Posterior vena cava (tissue), 2 donors: ENCODE data around the gene PCDH9. TPM values are rescaled to one million over a fixed set of nuclear protein-coding genes. Genes with fewer than 3 reads are reported as not detected.
"Not testable (repeated sequence)": the region's sequence is repeated elsewhere in the genome, so short reads cannot be mapped to it uniquely, and the experiment has no call there.

Experiments used
- DNase-seq: peaks from one replicate; pipeline ENCODE4 v3.0.0-alpha.2; 2020; ENCODE audit warnings: low spot score
- intact Hi-C, 2 donors: fragments of 100-400 bp; cut with DNase I; formaldehyde crosslinking; loops; one replicate each; pipeline versions ENCODE4 v1.14.1 to v1.14.2; 2022 to 2023
- total RNA-seq, 2 donors: library from RNA; stranded (reverse); fragmentation: NEBNext Ultra II Directional; extraction: Animal tissue kit (Norgen Biotek cat#: 25700); gene quantifications; one replicate each; pipeline ENCODE4 v1.2.1, GENCODE V29; 2021
- donor health status: DM: yes; HTN: yes; CAD: no.
- donor health status: DM: yes; HTN: yes; CAD: no.

Gene PCDH9
- total RNA-seq, 2 donors from 2014 or later = 1.6 to 2.4 TPM

GRCh38 chr13:67097892-67098452, 132.2 kb downstream of the PCDH9 start:
- intact Hi-C loops = no loop called here
- DNase-seq = no peak

- intact Hi-C loops, DNase-seq: not testable (repeated sequence)
Observed at GRCh38 chr13:67096893-67097292, 133.2 kb downstream of the PCDH9 start.

- intact Hi-C loops = no loop called here
- no peak for DNase-seq
Observed at GRCh38 chr13:67096418-67096817, 133.7 kb downstream of the PCDH9 start.

- intact Hi-C loops = no loop called here
- DNase-seq = no peak
Observed at GRCh38 chr13:67095621-67096020, 134.5 kb downstream of the PCDH9 start.

GRCh38 chr13:67094952-67095351, 135.2 kb downstream of the PCDH9 start:
- DNase-seq = no peak
- intact Hi-C loops = no loop called here

DNA sequence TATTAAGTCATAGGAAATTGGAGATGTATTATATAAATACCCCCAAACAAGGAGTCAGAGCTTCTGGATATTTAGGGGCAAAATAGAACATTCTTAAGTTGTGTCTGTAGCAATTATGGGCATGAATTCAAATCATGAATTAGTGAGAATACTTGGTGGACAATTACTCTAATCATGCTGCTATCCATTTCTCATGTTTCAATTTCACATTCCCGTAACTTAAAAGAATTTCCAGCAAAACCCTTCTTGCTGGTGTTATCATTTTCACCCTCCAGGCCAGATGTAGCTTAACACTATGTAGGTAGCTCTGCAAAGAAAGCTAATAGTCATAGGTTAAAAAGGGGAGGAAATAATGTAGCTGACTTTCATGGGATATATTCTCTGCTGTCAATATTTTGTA, 136.1 kb downstream of the PCDH9 start:
- intact Hi-C loops = no loop called here
- DNase-seq = no peak

DNA sequence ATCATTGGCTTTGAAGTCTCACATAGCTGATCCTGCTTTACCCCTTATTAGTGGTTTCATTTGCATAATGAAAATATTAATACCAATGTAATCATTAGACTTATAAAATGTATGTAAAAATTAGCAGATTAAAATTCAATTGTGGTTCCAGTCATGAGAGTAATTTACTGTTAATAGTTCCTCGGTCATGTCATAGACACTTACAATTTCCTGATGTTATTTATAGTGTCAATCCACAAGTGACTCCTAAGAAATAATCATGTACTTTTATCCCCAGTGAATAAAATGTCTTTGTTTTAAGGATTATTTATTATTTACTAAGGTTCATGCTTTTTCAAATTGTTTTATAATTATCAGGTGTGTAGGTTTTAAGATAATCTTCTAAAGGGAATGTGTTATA, 138.5 kb downstream of the PCDH9 start:
- no peak for DNase-seq
- intact Hi-C loops = no loop called here

- intact Hi-C loops = no loop called here
- no peak for DNase-seq
Observed at GRCh38 chr13:67090856-67091255, 139.3 kb downstream of the PCDH9 start.

DNA sequence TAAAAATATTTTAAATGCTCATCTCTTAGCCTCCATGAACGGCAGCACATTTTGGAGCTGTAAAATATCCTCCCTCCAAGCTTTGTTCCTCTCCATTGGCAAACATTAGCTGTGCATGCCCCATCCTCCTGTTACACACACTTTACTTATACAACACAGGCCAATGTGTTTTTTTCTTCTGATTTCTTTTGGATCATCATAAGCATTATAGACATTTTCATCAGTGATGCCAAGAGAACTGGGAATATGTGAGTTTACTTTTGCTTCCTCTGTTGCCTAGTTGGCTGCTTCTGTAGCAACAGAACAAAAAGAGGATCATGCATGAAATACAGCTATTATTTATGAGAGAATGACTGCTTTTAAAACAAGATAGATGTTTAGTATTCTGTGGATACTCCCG, 142.6 kb downstream of the PCDH9 start:
- DNase-seq = no peak
- intact Hi-C loops = no loop called here

DNA sequence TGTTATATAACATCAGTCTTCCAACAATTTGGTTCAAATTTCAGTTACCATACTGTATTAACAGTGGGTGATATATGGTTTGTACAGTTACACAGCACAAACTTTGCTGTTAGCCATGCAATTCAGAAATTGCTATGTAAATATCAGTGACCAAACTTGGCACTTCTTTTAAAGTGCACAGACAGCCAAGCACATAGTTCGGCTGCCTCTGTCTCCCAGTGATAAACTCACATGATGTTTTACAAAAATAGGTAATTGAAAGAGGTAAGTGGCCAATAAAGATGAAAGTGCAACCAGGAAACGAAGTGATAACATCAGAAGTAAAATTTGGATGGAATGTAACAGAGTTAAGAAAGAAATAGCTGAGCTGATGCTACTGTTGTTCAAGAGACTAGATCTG, 143.9 kb downstream of the PCDH9 start:
- intact Hi-C loops = no loop called here
- no peak for DNase-seq

- DNase-seq = no peak
- intact Hi-C loops = no loop called here
Observed at GRCh38 chr13:67084066-67084465, 146.1 kb downstream of the PCDH9 start.

- intact Hi-C loops = no loop called here
- DNase-seq = no peak
Observed at GRCh38 chr13:67083519-67083918, 146.6 kb downstream of the PCDH9 start.

DNA sequence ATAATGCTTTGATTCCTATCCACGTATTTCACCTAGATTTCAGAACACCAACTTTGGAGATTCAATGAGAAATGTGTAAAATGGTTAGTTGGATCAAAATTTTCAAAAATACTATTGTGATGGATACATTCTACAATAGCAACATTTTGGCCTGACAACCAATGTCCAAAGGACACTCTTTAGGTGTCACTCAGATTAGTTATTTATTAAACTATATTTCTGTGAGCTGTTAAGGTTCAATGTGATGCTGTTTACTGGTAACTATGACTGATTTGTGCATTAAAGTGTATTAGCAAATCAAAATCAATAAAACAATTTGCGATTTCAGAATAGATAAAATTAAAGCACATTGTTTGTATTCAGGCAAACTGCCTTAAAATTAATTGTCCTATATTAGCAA, 149.8 kb downstream of the PCDH9 start:
- no peak for DNase-seq
- intact Hi-C loops = no loop called here

DNA sequence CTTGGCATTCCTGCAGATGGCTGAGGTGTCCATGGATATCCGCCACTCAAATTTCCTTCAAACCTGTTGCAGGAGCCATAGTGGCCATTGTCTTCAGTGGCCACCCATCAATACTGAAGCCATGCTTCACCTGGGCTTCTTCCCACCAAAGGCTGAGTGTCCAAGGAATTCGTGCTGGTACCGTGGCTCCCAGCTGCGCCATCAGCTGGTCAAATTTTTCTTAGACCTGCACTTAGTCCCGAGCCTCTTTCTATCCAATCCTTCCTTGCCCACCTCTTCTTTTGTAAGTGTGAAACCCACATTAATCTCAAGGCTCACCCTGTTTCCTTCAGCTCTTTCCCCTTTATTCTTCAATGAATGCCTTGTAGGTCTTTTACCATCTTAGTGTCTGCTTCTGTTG, 152.1 kb downstream of the PCDH9 start:
- no peak for DNase-seq
- intact Hi-C loops = no loop called here

GRCh38 chr13:67077132-67077531, 153.0 kb downstream of the PCDH9 start:
- intact Hi-C loops = no loop called here
- no peak for DNase-seq

DNA sequence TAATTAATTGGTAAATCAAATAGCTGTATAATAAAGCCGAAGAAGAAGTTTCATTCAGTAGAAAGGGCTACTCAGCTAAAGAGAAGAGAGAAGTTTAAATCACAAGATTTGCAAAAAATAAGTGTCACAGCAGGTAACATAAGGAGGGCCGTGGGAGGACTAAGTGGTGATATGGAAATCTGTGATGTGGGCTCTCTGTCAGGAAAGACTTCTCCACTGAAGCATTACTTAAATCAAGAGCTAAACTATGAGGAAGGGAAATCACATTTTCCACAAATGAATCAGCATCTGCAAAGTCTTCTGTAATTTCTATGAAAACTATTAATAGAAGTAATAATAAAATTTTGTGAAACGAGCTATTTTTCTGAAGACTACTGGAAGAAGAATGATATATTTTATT, 153.8 kb downstream of the PCDH9 start:
- intact Hi-C loops = no loop called here
- DNase-seq = no peak

GRCh38 chr13:67075239-67075638, 154.9 kb downstream of the PCDH9 start:
- intact Hi-C loops = no loop called here
- DNase-seq = no peak

- no peak for DNase-seq
- intact Hi-C loops = no loop called here
Observed at GRCh38 chr13:67071918-67072598, 158.1 kb downstream of the PCDH9 start.

DNA sequence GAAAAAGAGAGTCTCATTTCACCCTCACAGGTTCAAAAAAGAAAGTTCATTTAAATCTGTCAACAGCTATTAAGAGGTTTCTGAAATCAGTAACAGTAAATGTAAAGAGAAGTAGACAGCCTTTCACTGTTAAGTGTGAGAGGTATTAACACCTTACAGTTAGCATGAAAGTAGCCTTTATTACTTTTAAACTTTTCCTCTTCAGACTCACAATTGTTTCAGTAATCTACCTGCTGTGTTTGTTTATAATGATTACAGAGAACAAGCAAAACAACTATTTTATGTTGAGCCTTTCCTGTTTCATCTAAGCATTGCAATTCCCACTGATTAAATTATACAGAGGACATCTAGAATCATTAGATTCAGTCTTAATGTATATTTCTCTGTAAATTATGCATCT, 159.8 kb downstream of the PCDH9 start:
- no peak for DNase-seq
- intact Hi-C loops = no loop called here

DNA sequence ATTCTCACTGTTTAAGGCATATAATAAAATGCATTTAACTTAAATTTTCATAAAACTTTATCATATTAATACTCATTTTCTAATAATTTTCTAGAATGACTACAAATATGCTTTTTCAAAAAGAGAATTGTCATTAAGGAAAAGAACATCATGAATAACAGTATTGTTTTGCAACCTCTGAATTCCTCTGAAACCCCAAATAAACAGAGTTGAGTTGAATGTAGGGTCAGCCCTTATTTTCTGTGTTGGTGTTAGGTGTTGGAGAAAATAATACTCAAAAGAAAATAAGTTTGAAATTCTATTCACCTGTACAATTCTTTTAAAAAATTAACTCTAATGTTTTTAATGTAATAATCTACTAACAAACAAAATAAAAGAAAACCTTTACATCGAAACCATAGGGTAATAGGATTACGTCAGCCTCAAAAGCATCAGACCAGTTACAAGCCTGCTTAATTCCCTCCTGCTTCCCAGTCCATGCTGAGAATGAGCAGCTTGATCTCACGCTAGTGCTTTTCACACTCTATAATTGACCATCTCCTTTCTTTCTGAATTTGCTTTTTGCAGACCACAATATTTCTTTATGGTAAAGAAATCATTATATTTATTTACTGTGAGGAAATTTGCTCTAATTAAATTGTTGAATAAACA, 160.9 kb downstream of the PCDH9 start:
- intact Hi-C loops = no loop called here
- DNase-seq = no peak

GRCh38 chr13:67064920-67065319, 165.2 kb downstream of the PCDH9 start:
- intact Hi-C loops = no loop called here
- no peak for DNase-seq
